SJSA1 (cell line): ENCODE results near the gene PSKH1. TPM values are rescaled to one million over a fixed set of nuclear protein-coding genes. Genes with fewer than 3 reads are reported as not detected.

ENCODE experiments used
- DNase-seq, 2 experiments: peaks; one replicate each; pipeline ENCODE4 v3.0.0-alpha.2; 2015 to 2020; ENCODE audit warnings: low spot score in 2 of 2, low read depth in 1 of 2
- H3K27ac ChIP-seq: fragments of 250-450 bp; sonication (Bioruptor Pico); 2 replicates; pipeline ENCODE4 v1.5.1; 2020; ENCODE audit warnings: mild to moderate bottlenecking, moderate library complexity
- H3K27me3 ChIP-seq: fragments of 250-450 bp; sonication (Bioruptor Pico); replicated peaks from 2 replicates; pipeline ENCODE4 v1.5.1; 2020; ENCODE audit warnings: mild to moderate bottlenecking, moderate library complexity
- H3K36me3 ChIP-seq: fragments of 250-450 bp; sonication (Bioruptor Pico); 2 replicates; pipeline ENCODE4 v1.5.1; 2020; ENCODE audit warnings: mild to moderate bottlenecking
- H3K4me1 ChIP-seq: fragments of 250-450 bp; sonication (Bioruptor Pico); replicated peaks from 2 replicates; pipeline ENCODE4 v1.6.1; 2021; ENCODE audit warnings: mild to moderate bottlenecking
- H3K4me3 ChIP-seq: fragments of 250-450 bp; sonication (Bioruptor Pico); 2 replicates; pipeline ENCODE4 v1.5.1; 2020; ENCODE audit warnings: mild to moderate bottlenecking
- H3K9me3 ChIP-seq: fragments of 250-450 bp; sonication (Bioruptor Pico); replicated peaks from 2 replicates; pipeline ENCODE4 v1.5.1; 2020; ENCODE audit warnings: mild to moderate bottlenecking
- total RNA-seq: library from RNA; depleted of rRNA; stranded (reverse); fragments of >200 nt; shearing (Covaris generic); gene quantifications from 2 replicates; pipeline ENCODE4 v1.2.3, GENCODE V29; 2014

Gene PSKH1
- total RNA-seq, 1 experiment from 2014 or later, result 10.6 TPM

DNA sequence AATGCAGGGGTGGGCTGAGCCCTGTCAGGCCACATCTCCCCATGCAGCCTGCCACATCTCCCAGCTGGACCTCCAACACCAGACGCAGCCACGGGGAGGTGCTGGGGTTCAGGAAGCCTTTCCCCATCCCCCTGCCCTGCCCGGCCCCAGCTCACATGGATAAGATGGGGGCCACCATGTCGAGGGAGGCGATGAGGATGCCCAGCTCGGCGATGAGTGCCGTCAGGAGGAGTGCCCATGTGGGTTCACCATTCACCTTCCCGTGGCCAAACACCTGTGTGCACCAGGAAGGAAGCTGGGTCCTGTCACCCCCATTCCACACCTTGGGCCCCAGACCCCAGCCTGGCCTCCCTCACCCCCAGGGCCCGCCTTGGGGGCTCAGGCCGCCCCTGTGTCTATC, 56.6 kb downstream of the PSKH1 start:
- no peaks in the 10 kb centered on the region for H3K27me3 ChIP-seq
- H3K36me3 ChIP-seq, result peaks cover 100% of the 10 kb centered on the region
- no peak overlapping the region for H3K27ac ChIP-seq
- H3K4me3 ChIP-seq, result no peak overlapping the region
- no peaks in the 10 kb centered on the region for H3K4me1 ChIP-seq
- DNase-seq, result no peak
- H3K9me3 ChIP-seq, result no peaks in the 10 kb centered on the region

DNA sequence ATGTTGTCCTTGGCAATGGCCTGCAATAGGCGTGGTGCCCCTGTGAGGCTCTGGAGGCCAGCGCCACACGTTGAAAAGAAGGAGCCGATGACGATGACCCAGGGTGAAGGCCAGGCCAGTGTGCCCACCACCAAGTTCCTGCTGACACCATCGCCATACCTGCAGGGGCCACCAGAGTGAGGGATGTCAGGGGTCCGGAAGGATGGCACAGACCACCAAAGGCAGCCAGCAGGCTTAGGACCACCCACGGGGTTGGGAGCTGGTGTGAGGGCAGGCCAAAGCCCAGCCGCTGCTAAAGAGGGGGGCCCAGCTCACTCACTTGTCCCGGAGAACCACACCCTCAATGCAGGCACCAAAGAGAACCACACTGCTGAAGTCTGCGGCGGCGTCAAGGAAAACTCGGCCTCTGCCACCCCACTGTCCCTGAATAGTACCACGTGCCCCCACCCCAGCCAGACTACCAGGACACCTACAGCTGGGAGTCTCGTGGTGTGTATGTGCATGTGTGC, 57.3 kb downstream of the PSKH1 start:
- Histone ChIP-seq H3K27ac (no peak overlapping the region), H3K9me3 (no peaks in the 10 kb centered on the region), H3K4me3 (no peak overlapping the region), H3K4me1 (no peaks in the 10 kb centered on the region), H3K36me3 (peaks cover 100% of the 10 kb centered on the region), H3K27me3 (no peaks in the 10 kb centered on the region)
- no peak for DNase-seq

DNA sequence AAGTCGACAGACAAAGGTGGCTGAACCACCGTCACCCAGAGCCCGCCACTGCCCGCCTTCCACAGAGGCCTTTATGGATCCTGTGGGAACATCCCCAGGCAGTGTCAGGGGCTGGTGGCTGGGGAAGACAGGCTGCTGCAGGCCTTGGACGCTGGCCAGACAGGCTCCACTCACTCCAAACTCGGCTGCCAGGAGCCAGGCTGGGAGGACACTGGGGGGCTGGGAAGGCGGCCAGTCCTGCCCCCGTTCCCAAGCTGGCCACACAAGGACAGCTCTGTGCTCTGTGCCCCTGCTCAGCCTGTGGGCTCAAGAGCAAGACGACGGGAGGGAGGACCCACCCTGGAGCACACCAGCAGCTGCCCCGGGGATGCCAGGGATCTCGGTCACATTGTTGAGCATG, 58.4 kb downstream of the PSKH1 start:
- H3K4me3 ChIP-seq, result no peak overlapping the region
- H3K27me3 ChIP-seq, result no peaks in the 10 kb centered on the region
- no peak for DNase-seq
- H3K9me3 ChIP-seq, result no peaks in the 10 kb centered on the region
- H3K4me1 ChIP-seq, result no peaks in the 10 kb centered on the region
- H3K36me3 ChIP-seq, result peaks cover 100% of the 10 kb centered on the region
- H3K27ac ChIP-seq, result no peak overlapping the region

DNA sequence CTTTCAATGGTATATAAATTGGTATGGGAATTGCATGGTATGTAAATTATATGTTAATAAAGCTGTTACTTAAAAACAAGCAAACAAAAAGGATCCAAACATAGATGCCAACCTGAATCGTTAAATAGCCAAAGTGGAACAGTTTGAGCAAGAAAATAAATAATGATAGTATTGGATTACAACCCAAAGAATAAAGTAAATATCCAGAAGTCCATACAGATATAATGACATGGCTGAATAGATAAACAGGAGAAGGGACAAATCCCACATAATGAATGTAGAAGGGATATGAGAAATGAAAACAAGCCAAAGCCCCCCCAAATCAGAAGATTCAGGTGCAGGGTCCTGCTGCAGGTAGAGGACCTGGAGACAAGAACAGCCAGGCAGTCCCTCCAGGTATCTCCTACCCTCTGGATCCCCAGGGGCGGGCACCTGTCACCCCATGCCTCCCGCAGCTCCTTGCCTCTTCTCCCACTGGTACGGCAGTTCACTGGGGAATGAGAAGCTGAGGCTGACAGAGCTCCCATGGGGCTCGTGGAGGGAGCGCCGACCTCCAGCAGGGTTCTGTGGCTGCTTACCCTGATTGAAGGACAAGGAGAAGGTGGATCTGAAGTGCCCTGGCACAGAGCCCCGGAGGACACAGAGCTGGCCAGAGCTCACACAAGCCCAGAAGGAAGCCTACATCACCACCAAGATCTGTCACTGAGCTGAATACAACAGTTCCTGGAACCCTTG, 60.8 kb downstream of the PSKH1 start:
- no peaks in the 10 kb centered on the region for H3K27me3 ChIP-seq
- H3K27ac ChIP-seq, result no peak overlapping the region
- DNase-seq, result no peak
- peaks cover 3% of the 10 kb centered on the region for H3K4me1 ChIP-seq
- no peak overlapping the region for H3K4me3 ChIP-seq
- no peaks in the 10 kb centered on the region for H3K9me3 ChIP-seq
- H3K36me3 ChIP-seq, result peaks cover 99% of the 10 kb centered on the region

DNA sequence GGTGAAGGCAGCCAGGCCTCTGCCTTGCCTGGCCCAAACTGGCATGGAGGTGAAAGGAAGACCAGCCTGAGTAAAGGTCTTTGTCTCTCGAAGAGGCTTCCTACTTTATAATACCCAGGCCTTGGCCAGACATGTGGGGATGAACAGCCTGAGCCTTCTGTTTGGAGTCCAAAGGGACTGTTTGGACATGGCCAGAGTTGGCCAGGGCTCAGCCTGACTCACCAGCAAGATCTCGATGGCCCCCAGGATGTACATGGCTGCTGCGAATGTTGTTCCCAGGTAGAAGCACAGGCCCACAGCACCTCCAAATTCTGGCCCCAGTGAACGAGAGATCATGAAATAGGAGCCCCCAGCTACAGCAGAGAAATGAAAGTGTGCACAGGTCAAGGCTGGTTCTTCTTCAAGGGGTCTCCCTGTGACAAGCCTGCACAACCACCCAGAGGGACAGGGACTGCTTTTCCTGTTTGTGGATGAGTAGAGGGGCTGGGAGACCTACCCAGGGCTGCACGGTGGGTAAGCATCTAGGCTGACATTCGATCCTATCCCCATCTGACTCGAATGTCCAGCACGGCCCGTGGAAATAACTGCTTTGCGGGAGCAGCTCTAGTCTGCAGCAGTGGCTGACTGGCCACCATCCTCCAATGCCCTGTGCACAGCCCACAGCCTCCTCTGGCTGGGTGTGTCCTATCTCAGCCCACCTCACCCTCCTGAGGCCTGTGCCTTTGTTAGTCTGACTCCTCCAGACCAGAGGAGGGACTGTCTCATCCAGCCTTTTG, 61.6 kb downstream of the PSKH1 start:
- DNase-seq, result no peak
- Histone ChIP-seq H3K27ac (no peak overlapping the region), H3K4me1 (peaks cover 11% of the 10 kb centered on the region), H3K9me3 (no peaks in the 10 kb centered on the region), H3K4me3 (no peak overlapping the region), H3K36me3 (peaks cover 97% of the 10 kb centered on the region), H3K27me3 (no peaks in the 10 kb centered on the region)

DNA sequence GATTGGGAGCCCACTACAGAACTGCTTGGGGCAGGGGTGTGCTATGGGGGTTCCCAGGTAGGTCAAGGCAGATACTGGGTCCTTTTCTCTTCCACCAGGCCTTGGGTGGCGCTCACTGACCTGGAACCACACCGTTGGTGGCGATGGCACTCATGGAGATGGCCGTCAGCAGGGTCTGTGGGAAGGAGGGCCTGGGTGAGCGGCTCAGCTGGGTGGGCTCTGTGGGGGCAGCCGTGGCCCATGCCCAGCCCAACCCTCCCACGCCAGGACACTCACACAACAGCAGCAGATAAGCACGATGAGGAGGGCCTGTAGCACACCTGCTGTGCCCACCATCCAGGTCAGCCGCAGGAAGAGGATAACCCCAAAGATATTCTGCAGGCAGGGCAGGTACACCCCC, 64.6 kb downstream of the PSKH1 start:
- H3K4me3 ChIP-seq, result no peak overlapping the region
- peaks cover 97% of the 10 kb centered on the region for H3K36me3 ChIP-seq
- H3K27ac ChIP-seq, result no peak overlapping the region
- DNase-seq, result no peak
- H3K4me1 ChIP-seq, result peaks cover 23% of the 10 kb centered on the region
- no peaks in the 10 kb centered on the region for H3K27me3 ChIP-seq
- H3K9me3 ChIP-seq, result no peaks in the 10 kb centered on the region

DNA sequence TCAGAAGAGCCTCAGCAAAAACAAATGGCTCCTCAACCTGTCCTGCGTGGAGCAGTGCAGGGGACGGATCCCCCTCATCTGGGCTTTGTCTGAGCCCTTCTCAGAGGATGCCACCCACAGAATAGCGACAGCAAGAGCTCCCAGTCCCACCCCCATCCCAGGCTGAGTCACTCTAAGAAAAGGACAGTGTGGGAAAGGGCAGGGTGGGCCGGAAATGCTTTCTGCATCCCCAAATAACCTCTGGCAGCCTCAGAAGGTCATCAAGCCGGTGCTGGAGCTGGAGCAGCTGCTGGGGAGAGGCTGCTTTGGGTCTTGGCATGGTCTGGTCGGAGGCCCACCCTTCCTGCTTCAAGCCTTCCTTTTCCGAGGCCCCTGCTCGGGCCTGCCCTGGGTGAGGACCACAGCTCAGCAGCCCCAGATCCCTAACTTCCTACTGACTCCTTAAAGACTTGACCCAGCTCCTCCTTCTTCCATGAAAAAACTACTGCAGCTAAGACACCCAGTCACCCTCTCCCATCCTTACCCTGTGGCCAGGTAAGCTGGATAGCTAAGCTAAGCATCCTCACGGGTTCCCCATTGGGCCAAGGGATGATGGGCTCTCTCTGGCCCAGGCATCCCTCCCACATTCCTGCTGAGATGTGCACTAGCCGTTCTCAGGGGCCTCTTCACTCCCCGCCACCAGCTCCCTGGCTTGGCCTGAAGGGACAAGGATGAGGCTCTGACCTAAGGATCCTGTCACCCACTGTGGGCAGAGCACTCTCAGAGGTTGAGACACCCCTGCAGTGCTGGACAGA, 66.7 kb downstream of the PSKH1 start:
- peak; percentile 91 to 93 for DNase-seq
- Histone ChIP-seq H3K27ac (peak overlapping the region; percentile 72), H3K4me1 (peaks cover 23% of the 10 kb centered on the region), H3K9me3 (no peaks in the 10 kb centered on the region), H3K36me3 (peaks cover 97% of the 10 kb centered on the region), H3K27me3 (no peaks in the 10 kb centered on the region), H3K4me3 (no peak overlapping the region)

DNA sequence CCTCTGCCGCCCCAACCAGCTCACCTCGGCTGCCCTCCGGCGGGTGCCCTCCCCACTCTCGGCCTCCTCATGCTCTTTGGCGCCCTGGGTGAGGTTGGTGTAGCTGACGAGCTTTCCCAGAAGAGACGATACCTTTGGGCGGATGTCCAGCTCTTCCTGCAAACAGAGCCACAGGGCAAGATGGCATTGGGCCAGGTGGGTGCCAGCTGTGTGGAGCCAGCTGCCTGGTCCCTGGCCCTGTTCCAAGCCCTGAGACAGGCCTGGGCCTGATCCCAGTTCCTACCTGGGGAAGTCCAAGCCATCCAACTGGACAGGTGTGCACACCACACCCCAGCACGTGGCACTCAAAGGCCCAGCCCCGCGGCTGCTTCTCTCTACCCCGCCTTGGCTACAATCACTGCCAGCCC, 68.5 kb downstream of the PSKH1 start:
- Histone ChIP-seq H3K4me1 (peaks cover 34% of the 10 kb centered on the region), H3K36me3 (peaks cover 97% of the 10 kb centered on the region), H3K27ac (no peak overlapping the region), H3K9me3 (no peaks in the 10 kb centered on the region; the same call in 1 of the 2 replicates), H3K4me3 (no peak overlapping the region), H3K27me3 (no peaks in the 10 kb centered on the region)
- DNase-seq, result no peak

DNA sequence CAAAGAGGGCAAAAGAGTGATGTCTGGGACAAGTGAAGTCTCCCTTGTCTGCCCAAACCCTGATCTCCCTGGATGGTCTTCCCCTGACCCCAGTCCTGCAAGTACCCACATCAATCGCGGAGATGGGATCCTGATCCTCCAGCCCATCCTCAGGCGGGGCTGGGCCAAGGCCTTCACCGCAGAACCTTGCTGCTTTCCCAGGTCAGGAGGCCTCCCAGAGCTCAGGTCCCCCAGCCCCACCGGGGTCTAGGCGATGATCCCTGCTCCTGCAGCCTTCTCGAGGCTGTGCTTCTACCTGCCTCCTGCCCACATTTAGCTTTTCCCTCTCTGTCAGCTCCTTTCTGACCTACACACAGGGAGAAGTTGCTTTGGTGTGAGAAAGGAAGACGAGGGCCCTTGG, 69.1 kb downstream of the PSKH1 start:
- no peaks in the 10 kb centered on the region for H3K27me3 ChIP-seq
- no peak overlapping the region for H3K4me3 ChIP-seq
- H3K36me3 ChIP-seq, result peaks cover 99% of the 10 kb centered on the region
- H3K4me1 ChIP-seq, result peaks cover 40% of the 10 kb centered on the region
- H3K27ac ChIP-seq, result no peak overlapping the region
- no peaks in the 10 kb centered on the region; the same call in 1 of the 2 replicates for H3K9me3 ChIP-seq
- no peak for DNase-seq

DNA sequence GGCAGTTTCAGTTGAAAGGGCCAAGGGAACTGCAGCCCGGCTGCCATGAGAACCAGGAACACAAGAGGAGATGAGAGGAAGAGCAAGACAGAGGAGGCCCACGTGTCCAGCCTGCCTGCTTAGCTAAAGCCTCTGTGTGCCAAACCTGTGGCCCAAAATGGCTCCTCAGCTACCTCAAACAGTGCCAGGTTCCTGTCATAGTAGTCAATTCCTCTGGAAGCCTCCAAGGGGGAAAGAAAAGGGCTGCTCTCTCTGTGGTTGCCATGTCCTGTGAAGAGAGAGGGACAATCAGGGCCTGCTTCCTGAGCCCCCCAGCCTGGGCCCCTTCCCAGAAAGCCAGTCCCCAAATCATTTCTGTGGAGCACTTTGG, 70.2 kb downstream of the PSKH1 start:
- DNase-seq, result no peak
- no peak overlapping the region for H3K4me3 ChIP-seq
- H3K27ac ChIP-seq, result no peak overlapping the region
- peaks cover 3% of the 10 kb centered on the region for H3K9me3 ChIP-seq
- H3K4me1 ChIP-seq, result peaks cover 42% of the 10 kb centered on the region
- H3K27me3 ChIP-seq, result no peaks in the 10 kb centered on the region
- H3K36me3 ChIP-seq, result peaks cover 99% of the 10 kb centered on the region

DNA sequence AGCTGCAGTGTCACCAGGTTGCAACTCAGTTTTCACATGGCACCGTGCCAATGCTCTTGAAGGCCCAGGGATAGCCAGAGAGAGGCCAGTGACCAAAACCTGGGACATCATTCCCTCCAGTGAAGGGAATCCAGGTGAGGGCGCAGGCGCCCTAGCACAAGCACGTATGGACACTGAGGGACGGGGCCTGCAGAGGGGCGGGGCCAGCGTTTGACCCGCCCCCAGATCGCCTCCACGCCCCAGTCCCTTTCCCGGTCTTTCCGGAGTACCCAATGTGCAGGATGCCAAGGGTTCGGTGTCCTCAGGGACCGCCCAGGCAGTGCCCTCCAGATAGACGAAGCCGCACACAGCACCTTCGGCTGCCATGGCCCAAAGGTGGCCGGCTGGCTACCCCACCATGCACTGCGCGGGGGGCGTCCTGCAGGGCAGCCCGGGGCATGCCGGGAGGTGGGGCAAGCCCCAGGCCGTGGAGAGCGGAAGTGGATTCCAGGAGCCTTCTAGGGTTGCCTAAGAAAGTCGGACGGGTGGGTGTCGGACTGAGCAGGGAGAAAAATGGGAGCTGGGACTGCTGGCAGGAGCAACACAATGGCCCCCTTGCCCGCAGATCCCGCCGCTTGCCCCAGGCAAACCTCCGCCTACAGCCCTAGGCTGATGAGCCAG, 70.7 kb downstream of the PSKH1 start:
- no peak overlapping the region for H3K4me3 ChIP-seq
- H3K27ac ChIP-seq, result no peak overlapping the region
- no peaks in the 10 kb centered on the region for H3K27me3 ChIP-seq
- peaks cover 95% of the 10 kb centered on the region for H3K36me3 ChIP-seq
- peaks cover 42% of the 10 kb centered on the region for H3K4me1 ChIP-seq
- H3K9me3 ChIP-seq, result peaks cover 4% of the 10 kb centered on the region
- DNase-seq, result no peak

DNA sequence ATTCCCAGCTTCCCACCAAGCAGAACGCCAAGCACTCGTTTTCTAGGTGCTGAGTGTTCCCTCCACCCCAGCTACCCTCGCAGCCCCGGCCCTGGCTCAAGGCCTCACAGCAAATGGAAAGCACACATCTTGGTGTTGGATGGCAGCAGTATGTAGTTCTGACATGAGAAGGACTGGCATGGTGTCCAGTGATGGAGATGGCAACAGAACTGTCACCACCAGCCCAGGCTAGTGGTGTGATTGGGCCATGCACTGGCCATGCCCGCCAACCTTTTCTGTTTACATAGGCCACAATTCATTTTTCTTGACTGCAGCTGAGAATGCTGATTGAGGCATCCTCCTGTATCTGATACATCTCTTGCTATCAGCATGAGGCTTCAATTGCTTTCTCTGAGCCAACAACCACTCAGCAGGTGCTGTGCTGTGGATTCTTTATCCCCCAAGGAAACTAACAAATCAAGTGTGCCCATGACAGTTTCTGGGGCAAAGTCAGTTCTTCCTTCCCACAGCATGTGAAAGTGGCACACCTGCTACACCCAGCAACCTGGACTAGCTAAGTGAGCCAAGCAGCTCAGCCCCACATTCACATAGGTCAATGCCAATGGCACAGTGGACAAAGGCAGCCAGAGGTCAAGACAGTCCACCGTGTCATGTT, 71.5 kb downstream of the PSKH1 start:
- no peak overlapping the region for H3K27ac ChIP-seq
- H3K9me3 ChIP-seq, result peaks cover 4% of the 10 kb centered on the region
- no peak overlapping the region for H3K4me3 ChIP-seq
- H3K36me3 ChIP-seq, result peaks cover 88% of the 10 kb centered on the region
- no peak for DNase-seq
- H3K27me3 ChIP-seq, result no peaks in the 10 kb centered on the region
- peaks cover 38% of the 10 kb centered on the region for H3K4me1 ChIP-seq
